Right lobe of liver (tissue), 6 donors: Measurements from ENCODE around the gene MSH3. TPM values are rescaled to one million over a fixed set of nuclear protein-coding genes. Genes with fewer than 3 reads are reported as not detected.

Source experiments
- ATAC-seq, 4 donors: fragments of 200-7000 bp; cut with Tn5 transposase; one replicate each; pipeline ENCODE4 v1.9.1; 2020; ENCODE audit warnings: mild to moderate bottlenecking in 4 of 4, moderate library complexity in 4 of 4
- DNase-seq, 3 donors: peaks; one replicate each; pipeline ENCODE4 v3.0.0-alpha.2; 2020
- H3K27ac ChIP-seq, 3 donors: fragments of 200-600 bp; one replicate each; pipeline ENCODE4 v1.8.0; 2022
- H3K27me3 ChIP-seq, 2 donors: fragments of 200-600 bp; one replicate each; pipeline ENCODE4 v1.8.0; 2022
- H3K36me3 ChIP-seq, 4 donors: fragments of 200-600 bp; sonication (generic) in 1 of 4; one replicate each; pipeline versions ENCODE4 v1.5.1 to v1.8.0; 2017 to 2022; ENCODE audit warnings: control low read depth in 1 of 4
- H3K4me1 ChIP-seq, 4 donors: fragments of 200-600 bp; sonication (generic) in 1 of 4; one replicate each; pipeline versions ENCODE4 v1.5.1 to v1.8.0; 2017 to 2022; ENCODE audit warnings: control low read depth in 1 of 4
- H3K4me3 ChIP-seq, 3 donors: fragments of 200-600 bp; one replicate each; pipeline ENCODE4 v1.8.0; 2022
- H3K9me3 ChIP-seq, 4 donors: fragments of 200-600 bp; sonication (generic) in 1 of 4; one replicate each; pipeline versions ENCODE4 v1.5.1 to v1.8.0; 2017 to 2022; ENCODE audit warnings: control low read depth in 1 of 4
- POLR2A ChIP-seq: fragments of 450-650 bp; IDR thresholded peaks from one replicate; pipeline ENCODE4 v1.6.1; 2017; ENCODE audit warnings: antibody characterized with exemption, mild to moderate bottlenecking
- WGBS: methylation state at CpG from one replicate; pipeline ENCODE4 v1.1.6; 2018; ENCODE audit warnings: low coverage, low lambda C conversion rate; ENCODE audit not compliant: insufficient coverage; ENCODE audit errors: missing lambda C conversion rate; 5-methylcytosine and 5-hydroxymethylcytosine counted together
- intact Hi-C, 2 donors: fragments of 100-400 bp; cut with DNase I; formaldehyde crosslinking; loops; one replicate each; pipeline versions ENCODE4 v1.11.2 to v1.14.1; 2022
- total RNA-seq, 6 experiments: library from RNA; depleted of rRNA in 2 of 6; stranded (reverse); fragments of >200 nt in 2 of 6; fragmentation: NEBNext Ultra II Directional in 3 of 6; extraction: Animal tissue kit (Norgen Biotek cat#: 25700) in 3 of 6; gene quantifications; one replicate each; pipeline versions ENCODE4 v1.1.0 to v1.2.4, GENCODE V29; 2016 to 2023
- TF ChIP-seq, protein P1 (sequence below), 4 donors: fragments of 200-600 bp in 3 of 4; fragments of 450-650 bp in 1 of 4; IDR thresholded peaks; one replicate each; pipeline versions ENCODE4 v1.5.1 to v1.8.0; 2016 to 2022; ENCODE audit warnings: antibody characterized with exemption in 4 of 4, mild to moderate bottlenecking in 2 of 4
- donor health status: DM: no; HTN: yes; CAD: no.
- donor health status: DM: no; HTN: no; CAD: no.
- donor health status: DM: no; HTN: no; CAD: no.
- donor health status: DM: no; HTN: yes; CAD: no.
- donor health status: DM: no; HTN: yes; CAD: no.

MSH3 gene
- total RNA-seq, 6 experiments from 2014 or later, result 7.8 to 13.1 (median 10.8) TPM

DNA sequence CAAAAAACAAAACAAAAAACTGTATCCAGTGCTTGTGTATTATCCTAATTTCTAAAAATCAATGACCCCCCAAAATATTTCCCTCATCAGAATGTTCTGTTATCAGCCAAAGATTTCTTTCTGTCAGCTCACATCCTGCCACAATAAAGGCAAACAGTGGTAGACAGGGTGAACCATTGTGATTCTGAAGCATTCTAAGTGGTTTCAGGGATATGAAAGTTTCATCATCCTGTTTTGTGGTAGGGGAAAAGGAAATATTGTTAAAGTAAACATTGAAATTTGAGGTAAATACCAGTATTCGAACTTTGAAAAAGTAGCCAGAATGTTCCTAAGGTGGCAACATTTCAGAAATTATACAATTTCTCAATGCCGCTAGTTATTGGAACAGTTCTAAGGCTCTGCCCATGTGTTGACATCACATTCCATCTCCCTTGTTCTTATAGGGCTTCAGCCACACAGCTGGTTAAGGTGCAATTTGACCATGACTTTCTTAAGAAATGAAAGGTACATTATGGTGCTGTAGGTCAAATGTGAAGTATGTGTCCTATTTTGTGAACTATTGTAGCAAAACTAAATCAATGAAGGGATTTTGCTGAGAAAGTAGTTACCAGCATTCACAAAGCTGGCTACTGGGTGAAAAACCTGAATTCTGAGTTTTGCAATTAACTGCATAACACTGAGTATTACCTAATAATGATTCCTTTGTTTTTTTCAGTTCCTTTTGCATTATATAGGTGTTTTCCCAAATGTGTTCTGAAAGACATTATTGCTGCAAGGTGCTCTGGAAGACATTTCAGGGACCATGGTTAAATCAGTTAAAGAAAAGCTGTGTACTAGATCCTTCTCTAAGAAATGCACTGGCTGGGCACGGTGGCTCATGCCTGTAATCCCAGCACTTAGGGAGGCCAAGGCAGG, 198.1 kb downstream of the MSH3 start:
- intact Hi-C loops, result no loop called here
- WGBS, result 55% methylated on average over 2 of the region's 3 CpGs

DNA sequence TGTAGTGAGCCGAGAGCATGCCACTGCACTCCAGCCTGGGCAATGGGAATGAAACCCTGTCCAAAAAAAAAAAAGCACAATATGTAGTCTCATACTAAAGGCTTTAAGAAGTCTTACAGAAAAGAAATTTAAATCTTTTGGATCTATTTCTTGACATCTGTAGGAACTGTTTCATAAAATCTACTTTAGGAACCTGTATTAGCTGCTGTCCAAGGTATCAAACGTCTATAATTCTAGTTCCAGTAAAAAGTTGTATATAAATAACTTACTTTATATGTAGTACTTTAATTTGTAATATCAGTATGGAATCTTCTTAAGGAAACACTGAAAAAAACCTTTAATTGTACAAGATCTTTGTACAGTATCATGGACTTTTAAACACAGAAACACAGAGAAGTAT, 199.0 kb downstream of the MSH3 start:
- no peak for DNase-seq
- TF ChIP-seq, protein P1, sequence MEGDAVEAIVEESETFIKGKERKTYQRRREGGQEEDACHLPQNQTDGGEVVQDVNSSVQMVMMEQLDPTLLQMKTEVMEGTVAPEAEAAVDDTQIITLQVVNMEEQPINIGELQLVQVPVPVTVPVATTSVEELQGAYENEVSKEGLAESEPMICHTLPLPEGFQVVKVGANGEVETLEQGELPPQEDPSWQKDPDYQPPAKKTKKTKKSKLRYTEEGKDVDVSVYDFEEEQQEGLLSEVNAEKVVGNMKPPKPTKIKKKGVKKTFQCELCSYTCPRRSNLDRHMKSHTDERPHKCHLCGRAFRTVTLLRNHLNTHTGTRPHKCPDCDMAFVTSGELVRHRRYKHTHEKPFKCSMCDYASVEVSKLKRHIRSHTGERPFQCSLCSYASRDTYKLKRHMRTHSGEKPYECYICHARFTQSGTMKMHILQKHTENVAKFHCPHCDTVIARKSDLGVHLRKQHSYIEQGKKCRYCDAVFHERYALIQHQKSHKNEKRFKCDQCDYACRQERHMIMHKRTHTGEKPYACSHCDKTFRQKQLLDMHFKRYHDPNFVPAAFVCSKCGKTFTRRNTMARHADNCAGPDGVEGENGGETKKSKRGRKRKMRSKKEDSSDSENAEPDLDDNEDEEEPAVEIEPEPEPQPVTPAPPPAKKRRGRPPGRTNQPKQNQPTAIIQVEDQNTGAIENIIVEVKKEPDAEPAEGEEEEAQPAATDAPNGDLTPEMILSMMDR (IDR thresholded peaks at IDR 0.05), result no peak
- no peak for TF ChIP-seq POLR2A
- intact Hi-C loops, result no loop called here
- H3K4me3 ChIP-seq, result no peak overlapping the region
- 100% methylated on average over 1 of the region's 2 CpGs for WGBS
- no peaks in the 10 kb centered on the region for H3K4me1 ChIP-seq
- no peak for ATAC-seq
- H3K9me3 ChIP-seq, result peaks cover 0 to 5% (median 0%) of the 10 kb centered on the region in 4 donors
- no peaks in the 10 kb centered on the region for H3K27me3 ChIP-seq
- H3K27ac ChIP-seq, result no peak overlapping the region
- H3K36me3 ChIP-seq, result peaks cover 0 to 1% (median 0%) of the 10 kb centered on the region in 4 donors

More for the DNA sequence above, 198.1 kb downstream of the MSH3 start:
- ATAC-seq (no peak), DNase-seq (no peak)
- Histone ChIP-seq H3K4me1 (no peaks in the 10 kb centered on the region), H3K4me3 (no peak overlapping the region), H3K27ac (no peak overlapping the region), H3K27me3 (no peaks in the 10 kb centered on the region), H3K36me3 (peaks cover 0 to 1% (median 0%) of the 10 kb centered on the region in 4 donors), H3K9me3 (peaks cover 0 to 5% (median 0%) of the 10 kb centered on the region in 4 donors)
- TF ChIP-seq, protein P1 (IDR thresholded peaks at IDR 0.05), result no peak
- no peak for TF ChIP-seq POLR2A

DNA sequence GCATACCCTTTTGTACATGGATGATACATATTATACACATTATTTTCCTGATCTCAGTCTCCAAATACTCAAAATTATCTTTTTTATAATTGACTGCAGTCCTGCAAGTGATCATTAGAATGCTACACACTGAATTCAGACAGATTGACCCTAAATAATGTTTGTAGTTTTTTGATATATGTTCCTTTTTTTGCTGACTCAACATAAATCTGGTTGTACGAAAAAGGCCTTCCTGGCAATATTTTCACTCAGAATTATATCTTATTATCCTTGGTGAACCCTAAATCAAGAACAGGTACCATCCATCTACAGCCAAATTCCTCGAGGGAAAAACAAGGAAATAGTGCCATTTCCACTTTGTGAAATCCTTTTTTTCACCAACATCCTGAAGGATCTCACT, 200.1 kb downstream of the MSH3 start:
- 100% methylated on average over 2 of the region's 2 CpGs for WGBS
- intact Hi-C loops, result no loop called here
- H3K27me3 ChIP-seq, result no peaks in the 10 kb centered on the region

DNA sequence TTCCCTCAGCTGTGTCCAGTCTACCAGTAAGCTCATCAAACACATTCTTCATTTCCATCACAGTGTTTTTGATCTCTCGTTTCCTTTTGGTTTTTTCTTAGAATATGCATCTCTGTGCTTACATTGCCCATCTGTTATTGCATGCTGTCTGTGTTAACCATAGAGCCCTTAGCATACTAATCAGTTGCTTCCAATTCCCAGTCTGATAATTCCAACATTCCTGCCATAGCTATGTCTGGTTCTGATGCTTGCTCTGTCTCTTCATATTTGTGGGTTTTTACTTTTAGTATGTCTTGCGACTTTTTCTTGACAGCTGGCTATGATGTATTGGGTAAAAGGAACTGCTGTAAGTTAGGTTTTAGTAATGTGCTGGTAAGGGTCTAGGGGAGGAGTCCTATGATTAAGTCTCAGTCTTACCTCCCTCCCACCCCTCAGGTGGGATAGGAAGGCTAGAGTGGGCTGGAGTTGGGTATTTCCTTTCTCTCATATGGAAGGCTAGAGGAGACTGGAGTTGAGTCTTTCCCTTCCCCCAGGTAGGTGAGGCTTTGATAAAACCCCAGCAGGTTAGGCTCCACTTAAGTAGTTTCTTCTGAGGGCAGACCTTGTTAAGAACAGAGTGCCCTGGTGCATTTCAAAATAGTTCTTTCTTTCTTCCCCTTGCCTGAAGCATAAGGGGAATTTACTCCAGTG, 206.6 kb downstream of the MSH3 start:
- Histone ChIP-seq H3K36me3 (no peaks in the 10 kb centered on the region), H3K4me3 (no peak overlapping the region), H3K27ac (no peak overlapping the region), H3K27me3 (no peaks in the 10 kb centered on the region), H3K9me3 (no peaks in the 10 kb centered on the region), H3K4me1 (no peaks in the 10 kb centered on the region)
- no peak for DNase-seq
- WGBS, result 88% methylated on average over 2 of the region's 2 CpGs
- ATAC-seq, result no peak
- TF ChIP-seq POLR2A, result no peak
- TF ChIP-seq, protein P1 (IDR thresholded peaks at IDR 0.05), result no peak
- intact Hi-C loops, result no loop called here

More for the DNA sequence above, 200.1 kb downstream of the MSH3 start:
- no peak overlapping the region for H3K27ac ChIP-seq
- no peaks in the 10 kb centered on the region for H3K4me1 ChIP-seq
- peaks cover 0 to 5% (median 0%) of the 10 kb centered on the region in 4 donors for H3K9me3 ChIP-seq
- DNase-seq, result no peak
- TF ChIP-seq, protein P1 (IDR thresholded peaks at IDR 0.05), result no peak
- TF ChIP-seq POLR2A, result no peak
- ATAC-seq, result no peak
- no peak overlapping the region for H3K4me3 ChIP-seq
- H3K36me3 ChIP-seq, result peaks cover 0 to 1% (median 0%) of the 10 kb centered on the region in 4 donors
